ENCODE measurements around the gene COL16A1.

The COL16A1 gene

GRCh38 chr1:31705080-31705866 lies 1.5 kb upstream of the COL16A1 start:
- peak; percentile 84 for DNase-seq

GRCh38 chr1:31704271-31705079 lies 658 bp upstream of the COL16A1 start:
- DNase-seq, result no peak

GRCh38 chr1:31702836-31703404 lies 897 bp downstream of the COL16A1 start:
- no peak for DNase-seq

GRCh38 chr1:31701091-31701736 lies 2.6 kb downstream of the COL16A1 start:
- DNase-seq, result peak; percentile 88

GRCh38 chr1:31700468-31701090 lies 3.2 kb downstream of the COL16A1 start:
- no peak for DNase-seq

GRCh38 chr1:31699341-31699891 lies 4.4 kb downstream of the COL16A1 start:
- no peak for DNase-seq

- no peak for DNase-seq
Observed at GRCh38 chr1:31697369-31697984, 6.3 kb downstream of the COL16A1 start.

GRCh38 chr1:31696242-31696641 lies 7.6 kb downstream of the COL16A1 start:
- no peak for DNase-seq

GRCh38 chr1:31695327-31695726 lies 8.5 kb downstream of the COL16A1 start:
- DNase-seq, result no peak

- DNase-seq, result no peak
Observed at GRCh38 chr1:31694964-31695313, 8.9 kb downstream of the COL16A1 start.

GRCh38 chr1:31694069-31694963 lies 9.5 kb downstream of the COL16A1 start:
- DNase-seq, result no peak

- DNase-seq, result no peak
Observed at GRCh38 chr1:31693231-31693630, 10.6 kb downstream of the COL16A1 start.

GRCh38 chr1:31691951-31692350 lies 11.9 kb downstream of the COL16A1 start:
- DNase-seq, result no peak

GRCh38 chr1:31691446-31691845 lies 12.4 kb downstream of the COL16A1 start:
- DNase-seq, result no peak

- DNase-seq, result no peak
Observed at GRCh38 chr1:31690921-31691320, 12.9 kb downstream of the COL16A1 start.

GRCh38 chr1:31689854-31690253 lies 14.0 kb downstream of the COL16A1 start:
- no peak for DNase-seq

GRCh38 chr1:31689379-31689778 lies 14.4 kb downstream of the COL16A1 start:
- DNase-seq, result no peak

- DNase-seq, result no peak
Observed at GRCh38 chr1:31688233-31688918, 15.4 kb downstream of the COL16A1 start.

GRCh38 chr1:31687601-31688000 lies 16.2 kb downstream of the COL16A1 start:
- DNase-seq, result no peak

GRCh38 chr1:31685795-31686194 lies 18.0 kb downstream of the COL16A1 start:
- no peak for DNase-seq
